GM12872 (cell line): ENCODE data around the gene PLEKHH1.

Experiments used
- CTCF ChIP-seq: IDR thresholded peaks from 3 replicates; pipeline ENCODE4 v1.5.1; 2011; ENCODE audit warnings: low read depth, mild to moderate bottlenecking, low read length, moderate library complexity; ENCODE audit not compliant: insufficient read depth

The PLEKHH1 gene

GRCh38 chr14:67537736-67538135, 4.6 kb downstream of the PLEKHH1 start:
- TF ChIP-seq CTCF: no peak

GRCh38 chr14:67538501-67538900, 5.4 kb downstream of the PLEKHH1 start:
- no peak for TF ChIP-seq CTCF

GRCh38 chr14:67539116-67539515, 6.0 kb downstream of the PLEKHH1 start:
- TF ChIP-seq CTCF: no peak

GRCh38 chr14:67541448-67542387, 8.6 kb downstream of the PLEKHH1 start:
- no peak for TF ChIP-seq CTCF

- no peak for TF ChIP-seq CTCF
Measured at GRCh38 chr14:67544590-67544989, 11.5 kb downstream of the PLEKHH1 start.

GRCh38 chr14:67547224-67547780, 14.2 kb downstream of the PLEKHH1 start:
- TF ChIP-seq CTCF: no peak

GRCh38 chr14:67549734-67550133, 16.6 kb downstream of the PLEKHH1 start:
- TF ChIP-seq CTCF: no peak
